GOT3 (cell line): ENCODE data around the gene RHPN2.
"Not testable (repeated sequence)": the region's sequence is repeated elsewhere in the genome, so short reads cannot be mapped to it uniquely, and the experiment has no call there.

Source experiments
- DNase-seq: peaks from one replicate; lab custom pipeline; 2025; ENCODE audit warnings: mixed read lengths; lab: John Stamatoyannopoulos, UW

The RHPN2 gene

GRCh38 chr19:32976223-32976805, 88.4 kb downstream of the RHPN2 start:
- DNase-seq: no peak

- DNase-seq: peak; percentile 96
Observed at GRCh38 chr19:32971715-32972540, 92.8 kb downstream of the RHPN2 start, which contains the start of the genes CEP89 and FAAP24. CEP89 (minus strand) TSS chr19:32971958; CDS start chr19:32971874, 84 bp downstream. FAAP24 (plus strand) TSS chr19:32972242; CDS start chr19:32973197, 955 bp downstream.

GRCh38 chr19:32971012-32971595, 93.6 kb downstream of the RHPN2 start:
- no peak for DNase-seq

GRCh38 chr19:32969549-32969948, 95.1 kb downstream of the RHPN2 start:
- DNase-seq: no peak

- no peak for DNase-seq
Observed at GRCh38 chr19:32966750-32967149, 97.9 kb downstream of the RHPN2 start.

- DNase-seq: no peak
Observed at GRCh38 chr19:32945260-32945659, 119.4 kb downstream of the RHPN2 start.

- DNase-seq: not testable (repeated sequence)
Observed at GRCh38 chr19:32941273-32941672, 123.4 kb downstream of the RHPN2 start.

GRCh38 chr19:32936065-32936464, 128.6 kb downstream of the RHPN2 start:
- DNase-seq: no peak

GRCh38 chr19:32935629-32936028, 129.1 kb downstream of the RHPN2 start:
- DNase-seq: no peak

- no peak for DNase-seq
Observed at GRCh38 chr19:32933571-32933970, 131.1 kb downstream of the RHPN2 start.

GRCh38 chr19:32930567-32930966, 134.1 kb downstream of the RHPN2 start:
- DNase-seq: no peak

GRCh38 chr19:32928806-32929205, 135.9 kb downstream of the RHPN2 start:
- DNase-seq: no peak
